ENCODE measurements around the gene SH3TC1.

SH3TC1 gene

GRCh38 chr4:8221985-8222384 is 22.9 kb downstream of the SH3TC1 start:
- Histone ChIP-seq H3K4me3 (ENCODE audit: insufficient read length, low read depth) (no peak overlapping the region), H3K9ac (ENCODE audit: insufficient read length, low read depth) (no peak overlapping the region), H3K36me3 (ENCODE audit: insufficient read depth, insufficient read length, low read length) (no peaks in the 10 kb centered on the region), H3K9me3 (ENCODE audit: insufficient read depth, low read length) (no peaks in the 10 kb centered on the region), H3K27me3 (ENCODE audit: insufficient read depth, insufficient read length) (no peaks in the 10 kb centered on the region), H3K4me1 (ENCODE audit: insufficient read depth, insufficient read length) (peaks cover 12% of the 10 kb centered on the region)
- no peak for DNase-seq (ENCODE audit: low read depth, low spot score)
- no peak for TF ChIP-seq ZNF274 (IDR thresholded peaks at IDR 0.05; ENCODE audit: low read depth, low read length)
- no peak for TF ChIP-seq SUZ12 (IDR thresholded peaks at IDR 0.05; ENCODE audit: extremely low read depth, insufficient read depth, insufficient read length)
- no peak for TF ChIP-seq YY1 (IDR thresholded peaks at IDR 0.05; ENCODE audit: insufficient read depth, insufficient read length)

- TF ChIP-seq SUZ12 (IDR thresholded peaks at IDR 0.05; ENCODE audit: extremely low read depth, insufficient read depth, insufficient read length) (no peak), ZNF274 (IDR thresholded peaks at IDR 0.05; ENCODE audit: low read depth, low read length) (no peak), YY1 (IDR thresholded peaks at IDR 0.05; ENCODE audit: insufficient read depth, insufficient read length) (no peak)
- DNase-seq (ENCODE audit: low read depth, low spot score): no peak
- no peak overlapping the region for H3K4me3 ChIP-seq (ENCODE audit: insufficient read length, low read depth)
- H3K9ac ChIP-seq (ENCODE audit: insufficient read length, low read depth): no peak overlapping the region
- no peaks in the 10 kb centered on the region for H3K36me3 ChIP-seq (ENCODE audit: insufficient read depth, insufficient read length, low read length)
- no peaks in the 10 kb centered on the region for H3K27me3 ChIP-seq (ENCODE audit: insufficient read depth, insufficient read length)
- no peaks in the 10 kb centered on the region for H3K9me3 ChIP-seq (ENCODE audit: insufficient read depth, low read length)
- peaks cover 20% of the 10 kb centered on the region for H3K4me1 ChIP-seq (ENCODE audit: insufficient read depth, insufficient read length)
These were observed 23.7 kb downstream of the SH3TC1 start for GRCh38 chr4:8222609-8223388.

DNA sequence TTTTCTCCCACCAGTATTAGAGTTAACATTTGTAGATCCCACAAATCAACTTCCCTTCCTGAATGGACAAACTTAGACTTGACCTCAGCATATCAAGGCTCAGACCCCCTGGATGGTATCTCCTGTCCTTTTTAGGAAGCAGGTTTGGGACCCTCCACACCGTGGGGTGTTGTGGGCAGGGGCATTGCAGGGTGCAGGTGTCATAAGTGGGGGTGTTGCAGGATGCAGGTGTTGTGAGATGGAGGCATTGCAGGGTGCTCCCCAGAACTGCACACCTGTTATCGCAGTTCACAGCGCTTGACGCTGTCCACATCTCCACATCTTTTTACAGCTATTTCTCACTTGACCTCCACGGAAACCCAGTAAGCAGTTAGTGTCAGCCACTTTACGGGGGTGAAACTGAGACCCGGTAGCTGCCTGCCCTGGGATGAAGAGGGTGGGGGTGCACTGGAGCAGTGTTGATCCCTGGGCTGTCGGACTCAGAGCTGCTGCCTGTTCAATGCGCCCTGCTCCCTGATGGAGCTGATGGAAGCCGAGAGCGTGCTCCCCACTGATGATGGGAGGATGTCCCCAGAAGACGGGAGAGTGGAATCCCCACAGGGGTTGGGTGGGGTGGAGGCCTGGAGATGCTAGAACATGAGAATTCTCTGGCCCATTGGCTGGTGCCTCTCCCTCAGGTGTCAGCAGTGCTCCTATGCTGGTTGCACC is 25.3 kb downstream of the SH3TC1 start:
- H3K4me3 ChIP-seq (ENCODE audit: insufficient read length, low read depth): no peak overlapping the region
- DNase-seq (ENCODE audit: low read depth, low spot score): no peak
- H3K9ac ChIP-seq (ENCODE audit: insufficient read length, low read depth): no peak overlapping the region
- H3K27me3 ChIP-seq (ENCODE audit: insufficient read depth, insufficient read length): no peaks in the 10 kb centered on the region
- peaks cover 28% of the 10 kb centered on the region for H3K4me1 ChIP-seq (ENCODE audit: insufficient read depth, insufficient read length)
- no peaks in the 10 kb centered on the region for H3K36me3 ChIP-seq (ENCODE audit: insufficient read depth, insufficient read length, low read length)
- TF ChIP-seq ZNF274 (IDR thresholded peaks at IDR 0.05; ENCODE audit: low read depth, low read length) (no peak), YY1 (IDR thresholded peaks at IDR 0.05; ENCODE audit: insufficient read depth, insufficient read length) (no peak), SUZ12 (IDR thresholded peaks at IDR 0.05; ENCODE audit: extremely low read depth, insufficient read depth, insufficient read length) (no peak)
- H3K9me3 ChIP-seq (ENCODE audit: insufficient read depth, low read length): no peaks in the 10 kb centered on the region

DNA sequence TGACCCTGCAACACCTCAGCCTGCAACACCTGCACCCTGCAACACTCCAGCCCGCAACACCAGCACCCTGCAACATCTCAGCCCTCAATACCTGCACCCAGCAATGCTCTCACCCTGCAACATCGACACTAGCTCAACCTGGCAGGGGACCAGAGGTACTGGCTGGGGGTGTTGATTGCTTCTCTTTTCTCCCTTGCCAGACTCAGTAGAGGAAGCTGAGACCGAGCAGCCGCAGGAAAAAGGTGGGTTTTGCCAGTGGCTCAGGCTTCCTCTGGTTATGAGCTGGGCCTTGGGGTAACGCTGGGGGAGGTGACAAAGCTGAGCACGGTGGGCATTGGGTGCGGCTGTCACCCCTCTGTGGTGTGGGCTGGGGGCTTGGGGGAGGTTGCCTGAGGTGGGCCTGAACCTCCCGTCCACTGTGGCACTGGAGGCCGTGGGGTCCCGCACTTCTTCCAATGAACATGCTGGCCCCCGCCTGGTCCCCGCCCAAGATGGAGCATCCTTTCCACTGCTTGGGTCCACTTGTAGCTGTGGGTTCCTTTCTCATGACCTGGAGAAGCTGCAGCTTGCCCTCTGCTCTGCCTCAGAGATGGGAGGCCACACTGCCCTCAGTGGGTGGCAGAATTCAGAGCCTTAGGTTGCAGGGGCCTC is 26.0 kb downstream of the SH3TC1 start:
- no peak overlapping the region for H3K9ac ChIP-seq (ENCODE audit: insufficient read length, low read depth)

DNA sequence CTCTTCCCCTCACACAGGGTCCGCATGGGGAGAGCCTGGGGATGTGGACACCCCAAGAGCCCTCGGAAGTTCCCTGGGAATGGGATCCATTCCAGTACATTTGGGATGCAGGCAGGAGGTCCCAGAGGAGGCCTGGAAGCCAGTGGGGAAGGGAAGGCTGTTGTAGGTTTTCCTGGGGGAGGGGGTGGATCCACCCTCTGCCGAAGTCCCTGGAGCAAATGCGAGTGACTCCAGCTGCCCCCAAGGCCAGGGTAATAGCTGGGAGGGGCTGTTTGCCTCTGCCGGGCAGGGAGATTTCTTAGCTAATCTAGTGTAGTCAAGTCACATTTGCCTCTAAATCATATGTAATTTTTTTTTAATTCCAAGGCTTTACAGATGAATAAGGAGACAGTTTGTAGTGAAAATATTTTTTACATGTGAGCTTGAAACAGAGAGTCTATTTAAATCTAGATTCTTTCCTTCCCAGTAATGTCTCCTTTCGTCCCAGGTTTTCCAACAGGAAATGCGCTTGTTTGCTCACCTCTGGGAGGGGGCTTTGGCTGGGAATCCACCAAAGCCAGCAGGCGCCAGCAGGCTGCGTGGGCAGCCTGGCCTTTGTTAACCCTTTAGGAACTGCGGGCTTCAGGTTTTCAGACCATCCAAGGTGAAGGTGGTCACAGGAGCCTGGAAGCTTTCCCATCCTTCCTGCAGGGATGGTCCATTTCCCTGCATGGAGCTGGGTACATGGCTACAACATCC is 26.8 kb downstream of the SH3TC1 start:
- H3K9me3 ChIP-seq (ENCODE audit: insufficient read depth, low read length): no peaks in the 10 kb centered on the region
- H3K36me3 ChIP-seq (ENCODE audit: insufficient read depth, insufficient read length, low read length): no peaks in the 10 kb centered on the region
- peak overlapping the region; percentile 23 for H3K9ac ChIP-seq (ENCODE audit: insufficient read length, low read depth)
- TF ChIP-seq SUZ12 (IDR thresholded peaks at IDR 0.05; ENCODE audit: extremely low read depth, insufficient read depth, insufficient read length) (no peak), YY1 (IDR thresholded peaks at IDR 0.05; ENCODE audit: insufficient read depth, insufficient read length) (no peak), ZNF274 (IDR thresholded peaks at IDR 0.05; ENCODE audit: low read depth, low read length) (no peak)
- peak; percentile 36 for DNase-seq (ENCODE audit: low read depth, low spot score)
- H3K4me1 ChIP-seq (ENCODE audit: insufficient read depth, insufficient read length): peaks cover 28% of the 10 kb centered on the region
- no peak overlapping the region for H3K4me3 ChIP-seq (ENCODE audit: insufficient read length, low read depth)
- H3K27me3 ChIP-seq (ENCODE audit: insufficient read depth, insufficient read length): no peaks in the 10 kb centered on the region

More for the DNA sequence above, 26.0 kb downstream of the SH3TC1 start:
- Histone ChIP-seq H3K4me3 (ENCODE audit: insufficient read length, low read depth) (no peak overlapping the region), H3K27me3 (ENCODE audit: insufficient read depth, insufficient read length) (no peaks in the 10 kb centered on the region), H3K36me3 (ENCODE audit: insufficient read depth, insufficient read length, low read length) (no peaks in the 10 kb centered on the region), H3K9me3 (ENCODE audit: insufficient read depth, low read length) (no peaks in the 10 kb centered on the region), H3K4me1 (ENCODE audit: insufficient read depth, insufficient read length) (peaks cover 28% of the 10 kb centered on the region)
- DNase-seq (ENCODE audit: low read depth, low spot score): no peak
- TF ChIP-seq ZNF274 (IDR thresholded peaks at IDR 0.05; ENCODE audit: low read depth, low read length): no peak
- TF ChIP-seq YY1 (IDR thresholded peaks at IDR 0.05; ENCODE audit: insufficient read depth, insufficient read length): no peak
- no peak for TF ChIP-seq SUZ12 (IDR thresholded peaks at IDR 0.05; ENCODE audit: extremely low read depth, insufficient read depth, insufficient read length)

- DNase-seq (ENCODE audit: low read depth, low spot score): no peak
- TF ChIP-seq YY1 (IDR thresholded peaks at IDR 0.05; ENCODE audit: insufficient read depth, insufficient read length): no peak
- no peak for TF ChIP-seq SUZ12 (IDR thresholded peaks at IDR 0.05; ENCODE audit: extremely low read depth, insufficient read depth, insufficient read length)
- Histone ChIP-seq H3K27me3 (ENCODE audit: insufficient read depth, insufficient read length) (no peaks in the 10 kb centered on the region), H3K9ac (ENCODE audit: insufficient read length, low read depth) (peak overlapping the region; percentile 3), H3K4me1 (ENCODE audit: insufficient read depth, insufficient read length) (peaks cover 28% of the 10 kb centered on the region), H3K4me3 (ENCODE audit: insufficient read length, low read depth) (no peak overlapping the region), H3K9me3 (ENCODE audit: insufficient read depth, low read length) (no peaks in the 10 kb centered on the region), H3K36me3 (ENCODE audit: insufficient read depth, insufficient read length, low read length) (no peaks in the 10 kb centered on the region)
These were observed 28.2 kb downstream of the SH3TC1 start for GRCh38 chr4:8227201-8227770.

Data from NT2/D1 (cell line).